GM18861 (cell line): Measurements from ENCODE around the gene UNK.
"Not testable (repeated sequence)": the region's sequence is repeated elsewhere in the genome, so short reads cannot be mapped to it uniquely, and the experiment has no call there.

Experiments
- ATAC-seq: cut with Tn5 transposase; IDR thresholded peaks from one replicate; pipeline ENCODE4 v1.9.1; 2021; ENCODE audit not compliant: unreplicated experiment

Gene UNK

DNA sequence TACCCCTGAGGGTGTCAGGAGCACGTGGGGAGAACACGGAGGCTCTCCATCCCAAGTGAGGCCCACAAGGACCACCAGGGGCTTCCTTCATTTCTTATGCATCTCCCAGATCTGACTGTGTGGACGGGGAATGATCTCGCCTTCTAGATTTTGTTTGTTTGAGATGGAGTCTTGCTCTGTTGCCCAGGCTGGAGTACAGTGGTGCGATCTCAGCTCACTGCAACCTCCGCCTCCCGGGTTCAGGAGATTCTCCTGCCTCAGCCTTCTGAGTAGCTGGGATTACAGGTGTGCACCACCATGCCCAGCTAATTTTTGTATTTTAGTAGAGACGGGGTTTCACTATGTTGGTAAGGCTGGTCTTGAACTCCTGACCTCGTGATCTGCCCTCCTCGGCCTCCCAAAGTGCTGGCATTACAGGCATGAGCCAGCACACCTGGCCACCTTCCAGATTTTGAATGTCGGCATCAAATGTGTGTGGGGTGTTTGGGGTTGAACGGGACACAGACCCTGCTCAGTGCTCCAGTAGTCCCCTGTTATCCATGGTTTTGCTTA lies 84.2 kb downstream of the UNK start:
- ATAC-seq: not testable (repeated sequence)

DNA sequence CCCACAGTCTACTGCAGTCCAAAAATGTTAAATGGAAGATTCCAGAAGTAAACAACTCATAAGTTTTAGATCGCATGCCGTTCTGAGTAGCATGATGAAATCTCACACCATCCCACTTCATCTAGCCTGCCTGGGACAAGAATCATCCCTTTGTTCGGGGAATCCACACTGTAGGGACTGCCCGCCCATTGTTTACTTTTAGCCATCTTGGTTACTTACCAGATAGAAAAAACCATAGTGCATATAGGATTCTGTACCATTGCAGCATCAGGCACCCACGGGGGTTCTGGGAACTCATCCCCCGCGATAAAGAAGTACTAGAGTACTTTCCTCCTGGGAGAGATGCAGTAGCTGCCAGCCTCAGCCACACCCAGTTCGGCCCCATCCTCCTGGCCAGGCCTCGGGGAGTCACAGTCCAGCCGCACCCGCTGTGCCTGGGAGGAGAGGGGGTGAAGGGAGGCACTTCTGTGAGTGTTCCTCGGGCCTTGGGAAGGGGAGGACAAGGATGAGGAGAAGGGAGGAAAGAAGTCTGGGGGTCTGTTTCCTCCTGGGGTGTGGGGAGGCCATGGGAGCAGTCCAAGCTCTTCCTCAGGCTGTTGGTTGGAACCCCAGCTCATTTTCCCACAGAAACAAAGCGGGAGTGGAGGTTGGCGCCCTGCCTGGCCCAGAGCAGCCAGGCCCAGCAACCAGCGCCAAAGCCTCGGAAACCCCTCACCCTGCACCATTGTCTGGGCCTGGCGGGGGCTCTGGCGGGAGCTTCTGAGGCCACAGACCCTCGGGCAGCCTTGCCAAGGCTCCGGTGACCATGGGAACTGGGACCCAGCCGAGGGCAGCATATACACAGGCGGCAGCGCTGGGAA lies 84.9 kb downstream of the UNK start:
- ATAC-seq: no peak

GRCh38 chr17:75870228-75870627 lies 85.6 kb downstream of the UNK start:
- ATAC-seq: not testable (repeated sequence)

- no peak for ATAC-seq
Measured at GRCh38 chr17:75872434-75873351, 88.1 kb downstream of the UNK start.

DNA sequence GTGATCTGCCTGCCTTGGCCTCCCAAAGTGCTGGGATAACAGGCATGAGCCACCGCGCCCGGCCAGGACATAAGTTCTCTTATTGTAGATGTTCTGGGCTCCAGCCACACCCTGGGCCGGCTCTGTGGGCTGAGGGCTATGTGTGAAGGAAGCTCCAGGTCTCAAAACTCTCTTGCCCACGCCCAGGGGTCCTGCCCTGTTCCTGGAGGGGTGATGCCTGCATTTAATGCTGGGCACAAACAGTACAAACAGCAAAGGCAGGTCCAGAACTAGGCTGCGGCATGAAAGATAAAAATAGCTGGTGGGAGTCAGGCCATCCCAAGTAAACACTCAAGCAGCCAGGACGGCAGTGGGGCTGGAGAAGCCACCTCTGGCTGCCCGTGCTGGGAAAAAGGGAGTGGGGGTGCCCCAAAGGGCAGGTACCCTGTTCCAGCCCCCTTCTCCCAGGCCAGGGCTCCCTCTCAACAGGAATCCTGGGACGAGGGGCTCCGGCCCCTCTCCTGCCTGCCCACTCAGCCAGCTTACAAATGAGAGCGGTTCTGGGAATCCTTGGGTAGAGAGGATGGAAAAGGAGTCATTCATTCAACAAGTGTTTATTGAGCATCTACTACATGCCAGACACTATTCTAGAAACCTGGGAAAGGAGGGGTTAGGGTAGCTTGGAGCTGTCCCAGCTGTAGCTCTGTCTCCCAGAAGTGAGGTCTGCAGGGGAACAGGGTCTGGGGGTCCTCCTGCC lies 89.1 kb downstream of the UNK start:
- ATAC-seq: no peak

- ATAC-seq: no peak
Measured at GRCh38 chr17:75874323-75875181, 89.9 kb downstream of the UNK start.
